ENCODE measurements around the gene GFI1.
"Not testable (repeated sequence)": the region's sequence is repeated elsewhere in the genome, so short reads cannot be mapped to it uniquely, and the experiment has no call there.

The GFI1 gene

DNA sequence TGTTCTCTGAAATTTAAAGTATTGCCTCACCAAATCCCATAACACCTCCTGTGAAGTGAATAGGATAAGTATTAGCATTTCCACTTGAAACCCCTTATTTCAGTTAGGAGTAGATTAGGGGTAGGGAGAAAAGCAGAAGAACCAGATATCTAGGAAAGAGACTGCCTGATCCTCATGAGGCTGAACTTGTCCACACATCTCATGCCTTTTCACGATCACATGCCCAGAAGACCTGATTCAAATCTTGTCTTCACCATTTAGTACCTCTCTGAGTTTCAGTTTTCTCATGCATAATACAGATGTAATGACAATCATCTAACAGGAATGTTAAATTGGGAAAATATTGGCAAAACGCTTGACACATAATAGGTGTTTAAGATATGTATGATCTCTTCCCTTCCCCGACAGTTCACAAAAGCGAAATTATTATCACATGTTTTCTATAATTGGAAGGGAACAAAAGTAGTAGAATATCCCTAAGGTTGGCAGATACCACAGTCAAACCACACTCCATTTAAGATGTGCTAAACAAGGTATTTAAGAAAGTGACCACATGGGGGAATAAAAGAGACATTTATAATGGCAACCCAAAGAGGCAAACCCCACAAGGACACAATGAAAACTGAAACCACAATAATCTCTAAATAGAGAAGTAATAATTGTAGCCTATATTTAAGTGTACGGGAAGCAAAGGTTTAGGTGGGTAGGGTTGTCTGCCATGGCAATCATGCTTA, 25.2 kb downstream of the GFI1 start:
- no peaks in the 10 kb centered on the region for H3K4me1 ChIP-seq (ENCODE audit: insufficient read depth, low read length)
- no peaks in the 10 kb centered on the region for H3K36me3 ChIP-seq (ENCODE audit: insufficient read depth, low read length)
- no peak overlapping the region for H3K9ac ChIP-seq (ENCODE audit: low read depth, low read length)

DNA sequence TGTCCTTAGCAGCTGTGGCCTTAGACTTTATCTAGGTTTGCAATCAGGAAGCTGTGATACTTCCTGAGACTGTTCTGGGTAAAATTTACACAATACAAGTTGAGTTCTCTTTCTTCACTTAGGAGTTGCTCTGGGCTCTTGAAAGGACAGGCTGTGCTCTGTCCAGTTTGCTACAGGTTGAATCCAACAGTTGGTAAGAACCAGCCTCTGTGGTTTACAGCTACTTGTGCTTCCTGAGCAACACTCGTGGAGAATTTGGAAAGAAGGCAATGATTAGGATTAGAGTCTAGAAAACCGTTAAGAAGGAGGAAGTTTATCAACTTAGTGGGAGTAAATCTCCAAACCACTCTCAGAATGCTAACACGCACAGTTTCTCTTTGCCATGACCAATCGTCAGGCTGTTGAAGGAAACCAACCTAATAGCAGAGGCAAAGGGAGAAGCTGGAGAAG, 26.8 kb downstream of the GFI1 start:
- H3K4me1 ChIP-seq (ENCODE audit: insufficient read depth, low read length): no peaks in the 10 kb centered on the region
- no peaks in the 10 kb centered on the region for H3K9me3 ChIP-seq (ENCODE audit: control insufficient read depth, insufficient read depth, low read length)
- no peak overlapping the region for H3K9ac ChIP-seq (ENCODE audit: low read depth, low read length)
- H3K36me3 ChIP-seq (ENCODE audit: insufficient read depth, low read length): no peaks in the 10 kb centered on the region

More for the DNA sequence above, 25.2 kb downstream of the GFI1 start:
- H3K9me3 ChIP-seq (ENCODE audit: control insufficient read depth, insufficient read depth, low read length): no peaks in the 10 kb centered on the region

GRCh38 chr1:92458146-92458545, 28.6 kb downstream of the GFI1 start:
- no peaks in the 10 kb centered on the region for H3K36me3 ChIP-seq (ENCODE audit: insufficient read depth, low read length)
- no peak overlapping the region for H3K9ac ChIP-seq (ENCODE audit: low read depth, low read length)
- no peaks in the 10 kb centered on the region for H3K9me3 ChIP-seq (ENCODE audit: control insufficient read depth, insufficient read depth, low read length)
- H3K4me1 ChIP-seq (ENCODE audit: insufficient read depth, low read length): no peaks in the 10 kb centered on the region

DNA sequence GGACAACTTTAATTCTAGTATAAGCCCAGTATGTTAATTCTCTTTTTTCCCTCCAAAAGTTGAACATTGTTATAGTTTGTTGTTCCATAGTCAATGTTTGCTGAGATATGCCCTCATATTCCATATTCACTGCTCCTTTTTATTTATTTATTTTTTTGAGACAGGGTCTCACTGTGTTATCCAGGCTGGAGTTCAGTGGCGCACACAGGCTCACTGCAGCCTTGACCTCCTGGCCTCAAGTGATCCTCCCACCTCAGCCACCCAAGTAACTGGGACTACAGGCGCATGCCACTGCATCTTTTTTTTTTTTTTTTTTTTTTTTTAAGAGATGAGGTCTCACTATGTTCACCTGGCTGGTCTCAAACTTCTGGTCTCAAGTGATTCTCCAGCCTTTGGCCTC, 38.7 kb downstream of the GFI1 start:
- H3K36me3 ChIP-seq (ENCODE audit: insufficient read depth, low read length): no peaks in the 10 kb centered on the region
- 0 out of 2 replicates have a peak, but pooled peaks cover 5% of the 10 kb centered on the region for H3K4me1 ChIP-seq (ENCODE audit: insufficient read depth, low read length)
- H3K9me3 ChIP-seq (ENCODE audit: control insufficient read depth, insufficient read depth, low read length): no peaks in the 10 kb centered on the region
- H3K9ac ChIP-seq (ENCODE audit: low read depth, low read length): no peak overlapping the region

DNA sequence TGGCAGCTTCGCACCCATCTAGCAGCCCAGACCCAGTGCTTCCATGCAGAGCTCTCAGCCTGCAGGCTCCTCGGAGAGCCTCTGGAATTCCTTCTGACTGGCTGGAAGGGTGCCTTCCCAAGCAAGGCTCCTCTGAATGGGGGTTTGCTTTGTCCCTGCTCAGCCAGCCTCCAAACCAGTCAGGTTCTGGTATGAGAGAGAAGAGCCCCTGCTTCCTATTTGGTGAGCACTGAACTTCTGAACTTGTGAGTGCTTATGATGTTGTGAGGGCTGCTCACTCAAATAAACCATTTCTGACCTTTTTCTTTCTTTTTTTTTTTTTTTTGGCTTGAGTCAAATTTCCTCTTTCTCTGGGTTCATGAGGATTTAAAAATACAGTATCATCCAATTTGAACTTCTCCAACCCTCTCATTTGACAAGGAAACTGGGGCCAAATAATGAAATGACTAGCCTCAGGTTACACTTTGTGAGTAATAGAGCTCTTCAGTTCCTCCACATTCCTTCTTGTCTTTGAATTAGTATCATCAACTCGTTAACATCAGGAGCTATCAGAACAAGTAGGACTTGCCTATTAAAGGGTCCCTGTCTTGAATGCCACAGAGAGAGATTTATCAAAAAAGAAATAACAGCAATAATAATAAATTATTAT, 39.6 kb downstream of the GFI1 start:
- H3K4me1 ChIP-seq (ENCODE audit: insufficient read depth, low read length): peaks cover 7% of the 10 kb centered on the region; the same call in 1 of the 2 replicates
- no peaks in the 10 kb centered on the region for H3K9me3 ChIP-seq (ENCODE audit: control insufficient read depth, insufficient read depth, low read length)
- no peaks in the 10 kb centered on the region for H3K36me3 ChIP-seq (ENCODE audit: insufficient read depth, low read length)
- H3K9ac ChIP-seq (ENCODE audit: low read depth, low read length): no peak overlapping the region

GRCh38 chr1:92446546-92446945, 40.2 kb downstream of the GFI1 start:
- Histone ChIP-seq H3K9ac (ENCODE audit: low read depth, low read length) (no peak overlapping the region), H3K9me3 (ENCODE audit: control insufficient read depth, insufficient read depth, low read length) (no peaks in the 10 kb centered on the region), H3K36me3 (ENCODE audit: insufficient read depth, low read length) (no peaks in the 10 kb centered on the region), H3K4me1 (ENCODE audit: insufficient read depth, low read length) (peaks cover 7% of the 10 kb centered on the region; the same call in 1 of the 2 replicates)

DNA sequence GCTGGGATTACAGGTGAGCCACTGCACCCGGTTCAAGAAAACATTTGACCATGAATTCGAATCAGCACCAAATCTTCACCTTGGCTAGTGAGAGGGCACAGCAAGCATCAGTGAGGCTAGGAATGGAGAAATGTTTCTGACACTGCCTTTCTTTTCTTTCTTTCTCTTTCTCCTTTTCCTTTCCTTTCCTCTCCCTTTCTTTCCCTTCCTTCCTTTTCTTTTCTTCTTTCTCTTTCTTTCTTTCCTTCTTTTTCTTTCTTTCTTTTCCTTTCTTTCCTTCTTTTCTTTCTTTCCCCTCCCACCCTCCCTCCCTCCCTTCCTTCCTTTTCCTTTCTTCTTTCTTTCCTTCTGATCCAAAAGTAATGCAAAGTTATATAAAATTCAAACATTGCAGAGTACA, 40.9 kb downstream of the GFI1 start:
- H3K9me3 ChIP-seq (ENCODE audit: control insufficient read depth, insufficient read depth, low read length): no peaks in the 10 kb centered on the region
- H3K4me1 ChIP-seq (ENCODE audit: insufficient read depth, low read length): peaks cover 7% of the 10 kb centered on the region; the same call in 1 of the 2 replicates
- no peaks in the 10 kb centered on the region for H3K36me3 ChIP-seq (ENCODE audit: insufficient read depth, low read length)
- H3K9ac ChIP-seq (ENCODE audit: low read depth, low read length): no peak overlapping the region

- H3K9me3 ChIP-seq (ENCODE audit: control insufficient read depth, insufficient read depth, low read length): no peaks in the 10 kb centered on the region
- H3K4me1 ChIP-seq (ENCODE audit: insufficient read depth, low read length): peaks cover 7% of the 10 kb centered on the region; the same call in 1 of the 2 replicates
- no peak overlapping the region for H3K9ac ChIP-seq (ENCODE audit: low read depth, low read length)
- H3K36me3 ChIP-seq (ENCODE audit: insufficient read depth, low read length): no peaks in the 10 kb centered on the region
Measured at GRCh38 chr1:92444351-92444750, 42.4 kb downstream of the GFI1 start.

DNA sequence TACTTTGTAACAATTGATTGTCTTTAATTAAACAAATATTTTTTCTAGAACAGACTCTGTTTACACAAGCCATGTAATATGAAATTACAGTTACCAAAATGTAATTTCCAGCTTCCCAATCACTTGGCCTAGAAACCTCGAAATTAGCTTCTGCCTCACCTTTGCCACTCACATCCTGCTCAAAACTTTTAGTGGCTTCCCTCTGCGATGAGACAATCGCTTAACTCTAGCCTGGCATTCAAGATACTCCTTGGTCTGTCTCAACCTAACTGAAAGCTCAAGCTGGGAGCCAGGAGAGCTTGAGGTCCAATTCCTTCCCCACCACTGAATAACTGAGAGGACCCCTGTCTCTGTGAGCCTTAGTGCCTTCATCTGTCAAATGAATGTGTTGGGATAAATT, 42.8 kb downstream of the GFI1 start:
- no peaks in the 10 kb centered on the region for H3K9me3 ChIP-seq (ENCODE audit: control insufficient read depth, insufficient read depth, low read length)
- H3K36me3 ChIP-seq (ENCODE audit: insufficient read depth, low read length): no peaks in the 10 kb centered on the region
- H3K9ac ChIP-seq (ENCODE audit: low read depth, low read length): no peak overlapping the region
- H3K4me1 ChIP-seq (ENCODE audit: insufficient read depth, low read length): peaks cover 7% of the 10 kb centered on the region; the same call in 1 of the 2 replicates

GRCh38 chr1:92442351-92442750, 44.4 kb downstream of the GFI1 start:
- peaks cover 7% of the 10 kb centered on the region; the same call in 1 of the 2 replicates for H3K4me1 ChIP-seq (ENCODE audit: insufficient read depth, low read length)
- no peaks in the 10 kb centered on the region for H3K9me3 ChIP-seq (ENCODE audit: control insufficient read depth, insufficient read depth, low read length)
- peak overlapping the region; percentile 88 for H3K9ac ChIP-seq (ENCODE audit: low read depth, low read length)
- H3K36me3 ChIP-seq (ENCODE audit: insufficient read depth, low read length): no peaks in the 10 kb centered on the region

DNA sequence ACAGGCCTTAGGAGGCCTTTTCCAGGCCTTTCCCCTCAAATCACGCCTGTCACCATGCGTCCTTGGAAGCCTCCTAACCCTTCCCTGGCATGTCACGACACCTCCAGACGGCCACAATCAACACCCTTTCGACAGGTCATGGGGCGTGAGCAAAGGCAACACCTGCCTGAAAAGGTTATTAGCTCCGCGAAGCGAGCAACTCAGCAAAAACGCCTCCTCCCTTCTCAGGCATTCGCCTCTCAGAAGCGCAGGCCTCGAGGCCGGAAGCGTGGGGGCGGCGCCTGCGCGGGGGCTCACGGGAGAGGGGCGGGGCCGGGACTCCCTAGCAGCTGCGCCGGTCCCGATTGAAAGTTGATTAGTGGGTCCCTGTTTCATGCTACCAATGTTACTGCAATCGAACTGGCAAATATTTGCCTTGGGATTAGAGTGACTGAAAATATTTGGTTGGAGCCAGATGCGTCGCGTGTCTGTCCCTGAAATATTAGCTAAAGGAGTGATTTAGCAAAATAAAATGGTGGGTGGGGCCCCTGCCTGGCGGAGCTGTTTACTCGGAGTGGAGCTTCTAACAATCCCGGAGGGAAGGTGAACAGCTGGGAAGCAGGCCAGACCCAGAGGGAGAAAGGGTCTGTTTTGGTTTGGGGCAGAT, 44.9 kb downstream of the GFI1 start:
- Histone ChIP-seq H3K9ac (ENCODE audit: low read depth, low read length) (peak overlapping the region; percentile 88), H3K9me3 (ENCODE audit: control insufficient read depth, insufficient read depth, low read length) (no peaks in the 10 kb centered on the region), H3K4me1 (ENCODE audit: insufficient read depth, low read length) (peaks cover 3% of the 10 kb centered on the region; the same call in 1 of the 2 replicates), H3K36me3 (ENCODE audit: insufficient read depth, low read length) (no peaks in the 10 kb centered on the region)

- Histone ChIP-seq H3K36me3 (ENCODE audit: insufficient read depth, low read length) (no peaks in the 10 kb centered on the region), H3K9me3 (ENCODE audit: control insufficient read depth, insufficient read depth, low read length) (no peaks in the 10 kb centered on the region), H3K9ac (ENCODE audit: low read depth, low read length) (peak overlapping the region; percentile 88), H3K4me1 (ENCODE audit: insufficient read depth, low read length) (peaks cover 3% of the 10 kb centered on the region; the same call in 1 of the 2 replicates)
Measured at GRCh38 chr1:92441316-92441696, 45.4 kb downstream of the GFI1 start.

DNA sequence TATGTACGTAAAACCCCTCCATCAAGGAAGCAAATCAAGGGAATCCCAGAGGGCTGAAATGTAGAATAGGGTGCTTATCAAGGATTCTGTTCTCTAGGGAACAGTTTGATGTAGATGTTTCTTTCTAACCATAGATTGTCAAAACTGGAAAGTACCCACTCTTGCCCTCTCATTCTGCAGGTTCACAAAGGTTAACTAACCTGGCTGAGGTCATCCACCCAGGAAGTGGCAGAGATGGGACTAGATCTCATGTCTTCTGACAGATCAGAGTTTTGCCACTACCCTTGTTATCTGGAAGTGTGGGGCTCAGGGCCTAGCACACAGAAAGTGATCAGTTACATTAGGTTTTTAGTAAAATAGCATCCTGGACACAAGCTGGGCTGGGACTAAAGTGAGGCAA, 47.4 kb downstream of the GFI1 start:
- Histone ChIP-seq H3K36me3 (ENCODE audit: insufficient read depth, low read length) (no peaks in the 10 kb centered on the region), H3K4me1 (ENCODE audit: insufficient read depth, low read length) (peaks cover 3% of the 10 kb centered on the region; the same call in 1 of the 2 replicates), H3K9me3 (ENCODE audit: control insufficient read depth, insufficient read depth, low read length) (no peaks in the 10 kb centered on the region), H3K9ac (ENCODE audit: low read depth, low read length) (no peak overlapping the region)

DNA sequence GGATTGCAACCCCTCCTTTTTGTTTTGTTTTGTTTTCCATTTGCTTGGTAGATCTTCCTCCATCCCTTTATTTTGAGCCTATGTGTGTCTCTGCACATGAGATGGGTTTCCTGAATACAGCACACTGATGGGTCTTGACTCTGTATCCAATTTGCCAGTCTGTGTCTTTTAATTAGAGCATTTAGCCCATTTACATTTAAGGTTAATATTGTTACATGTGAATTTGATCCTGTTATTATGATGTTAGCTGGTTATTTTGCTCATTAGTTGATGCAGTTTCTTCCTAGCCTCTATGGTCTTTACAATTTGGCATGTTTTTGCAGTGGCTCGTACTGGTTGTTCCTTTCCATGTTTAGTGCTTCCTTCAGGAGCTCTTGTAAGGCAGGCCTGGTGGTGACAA, 52.2 kb downstream of the GFI1 start:
- not testable (repeated sequence) for H3K9ac ChIP-seq (ENCODE audit: low read depth, low read length); H3K36me3 ChIP-seq (ENCODE audit: insufficient read depth, low read length); H3K4me1 ChIP-seq (ENCODE audit: insufficient read depth, low read length); H3K9me3 ChIP-seq (ENCODE audit: control insufficient read depth, insufficient read depth, low read length)

Measured in ES-I3 (cell line).